Mesothelial cell of epicardium (in vitro differentiated cells): ENCODE results near the gene PCCA. TPM values are rescaled to one million over a fixed set of nuclear protein-coding genes. Genes with fewer than 3 reads are reported as not detected.

Experiments
- DNase-seq, 2 experiments: peaks; one replicate each; pipeline ENCODE4 v3.0.0; 2021; ENCODE audit warnings: low spot score in 2 of 2; ENCODE audit not compliant: unreplicated experiment in 2 of 2
- H3K27ac Mint-ChIP-seq: 2 replicates; pipeline ENCODE4 v1.8.0; 2021; ENCODE audit warnings: mixed read lengths
- H3K27me3 Mint-ChIP-seq: 2 replicates; pipeline ENCODE4 v1.8.0; 2021; ENCODE audit warnings: low read depth, mixed read lengths
- H3K36me3 Mint-ChIP-seq: 2 replicates; pipeline ENCODE4 v1.8.0; 2021; ENCODE audit warnings: mixed read lengths
- H3K4me1 Mint-ChIP-seq: 2 replicates; pipeline ENCODE4 v1.8.0; 2021; ENCODE audit warnings: mixed read lengths
- H3K4me3 Mint-ChIP-seq: 2 replicates; pipeline ENCODE4 v1.8.0; 2021; ENCODE audit warnings: mild to moderate bottlenecking, moderate library complexity, mixed read lengths
- H3K9me3 Mint-ChIP-seq: 2 replicates; pipeline ENCODE4 v1.8.0; 2021; ENCODE audit warnings: mixed read lengths
- CTCF ChIP-seq: fragments of 200-600 bp; sonication (generic); IDR thresholded peaks from one replicate; pipeline ENCODE4 v1.5.0; 2021; ENCODE audit warnings: antibody characterized with exemption; ENCODE audit not compliant: unreplicated experiment
- total RNA-seq: library from RNA; stranded (reverse); gene quantifications from 3 replicates; pipeline ENCODE4 v1.2.1, GENCODE V29; 2021

Gene PCCA
- total RNA-seq, 1 donor from 2014 or later, result 41.6 TPM

- Mint-ChIP-seq H3K36me3 (peaks cover 17% of the 10 kb centered on the region), H3K4me1 (peaks cover 12% of the 10 kb centered on the region), H3K27me3 (no peaks in the 10 kb centered on the region), H3K27ac (no peak overlapping the region), H3K4me3 (no peak overlapping the region), H3K9me3 (peaks cover 11% of the 10 kb centered on the region)
- no peak for TF ChIP-seq CTCF
- no peak for DNase-seq
Measured at GRCh38 chr13:100175078-100175802, 86.3 kb downstream of the PCCA start.

- Mint-ChIP-seq H3K36me3 (peaks cover 17% of the 10 kb centered on the region), H3K27ac (no peak overlapping the region), H3K27me3 (no peaks in the 10 kb centered on the region), H3K4me3 (no peak overlapping the region), H3K4me1 (peaks cover 12% of the 10 kb centered on the region), H3K9me3 (peaks cover 11% of the 10 kb centered on the region)
- no peak for DNase-seq
- TF ChIP-seq CTCF, result no peak
Measured at GRCh38 chr13:100175803-100176182, 86.9 kb downstream of the PCCA start.

- Mint-ChIP-seq H3K27ac (no peak overlapping the region), H3K9me3 (peaks cover 11% of the 10 kb centered on the region), H3K4me3 (no peak overlapping the region), H3K27me3 (no peaks in the 10 kb centered on the region), H3K36me3 (peaks cover 17% of the 10 kb centered on the region), H3K4me1 (peaks cover 12% of the 10 kb centered on the region)
- DNase-seq, result no peak
- no peak for TF ChIP-seq CTCF
Measured at GRCh38 chr13:100176801-100177400, 88.0 kb downstream of the PCCA start.

- H3K4me1 Mint-ChIP-seq, result peaks cover 12% of the 10 kb centered on the region
- DNase-seq, result no peak
- H3K9me3 Mint-ChIP-seq, result peaks cover 5% of the 10 kb centered on the region
- no peak for TF ChIP-seq CTCF
- H3K27me3 Mint-ChIP-seq, result no peaks in the 10 kb centered on the region
- H3K36me3 Mint-ChIP-seq, result peaks cover 8% of the 10 kb centered on the region
- no peak overlapping the region for H3K27ac Mint-ChIP-seq
- H3K4me3 Mint-ChIP-seq, result no peak overlapping the region
Measured at GRCh38 chr13:100178309-100178708, 89.4 kb downstream of the PCCA start.

GRCh38 chr13:100179276-100179675 lies 90.4 kb downstream of the PCCA start:
- H3K36me3 Mint-ChIP-seq, result peaks cover 2% of the 10 kb centered on the region
- H3K27me3 Mint-ChIP-seq, result no peaks in the 10 kb centered on the region
- no peak overlapping the region for H3K27ac Mint-ChIP-seq
- no peak for DNase-seq
- no peaks in the 10 kb centered on the region for H3K9me3 Mint-ChIP-seq
- no peak overlapping the region for H3K4me3 Mint-ChIP-seq
- TF ChIP-seq CTCF, result no peak
- H3K4me1 Mint-ChIP-seq, result peaks cover 12% of the 10 kb centered on the region
